HAP-1 (cell line): ENCODE results near the gene FOSL2.

Source experiments
- DNase-seq, 2 experiments: peaks; one replicate each; pipeline ENCODE4 v3.0.0-alpha.2; 2016 to 2020; ENCODE audit warnings: low spot score in 2 of 2
- H3K27me3 ChIP-seq: fragments of 250-450 bp; sonication (Bioruptor Pico); 2 replicates; pipeline ENCODE4 v1.5.1; 2020; ENCODE audit warnings: low read depth, mild to moderate bottlenecking, moderate library complexity
- H3K36me3 ChIP-seq: fragments of 250-450 bp; sonication (Bioruptor Pico); replicated peaks from 2 replicates; pipeline ENCODE4 v1.5.1; 2020; ENCODE audit warnings: mild to moderate bottlenecking
- H3K4me1 ChIP-seq: fragments of 250-450 bp; sonication (Bioruptor Pico); 2 replicates; pipeline ENCODE4 v1.5.1; 2020; ENCODE audit warnings: mild to moderate bottlenecking
- H3K4me3 ChIP-seq: fragments of 250-450 bp; sonication (Bioruptor Pico); 2 replicates; pipeline ENCODE4 v1.5.1; 2020; ENCODE audit warnings: mild to moderate bottlenecking, moderate library complexity
- H3K9me3 ChIP-seq: fragments of 250-450 bp; sonication (Bioruptor Pico); 2 replicates; pipeline ENCODE4 v1.5.1; 2020; ENCODE audit warnings: mild to moderate bottlenecking, moderate library complexity
- in situ Hi-C: fragments of 300-500 bp; cut with MboI; formaldehyde crosslinking; loops from 3 replicates; pipeline ENCODE4 v1.14.3; 2020; ENCODE audit warnings: low sequenced_read_pairs, inconsistent platforms, mixed read lengths

The FOSL2 gene

GRCh38 chr2:28374331-28374730 lies 18.3 kb upstream of the FOSL2 start:
- Histone ChIP-seq H3K27me3 (0 out of 2 replicates have a peak, but pooled peaks cover 3% of the 10 kb centered on the region), H3K9me3 (no peaks in the 10 kb centered on the region), H3K4me1 (no peaks in the 10 kb centered on the region), H3K4me3 (no peak overlapping the region), H3K36me3 (no peaks in the 10 kb centered on the region)
- no peak for DNase-seq
- in situ Hi-C loops = no loop called here

GRCh38 chr2:28375236-28375635 lies 17.4 kb upstream of the FOSL2 start:
- Histone ChIP-seq H3K36me3 (no peaks in the 10 kb centered on the region), H3K4me1 (no peaks in the 10 kb centered on the region), H3K4me3 (no peak overlapping the region), H3K9me3 (no peaks in the 10 kb centered on the region), H3K27me3 (0 out of 2 replicates have a peak, but pooled peaks cover 3% of the 10 kb centered on the region)
- in situ Hi-C loops = no loop called here
- no peak for DNase-seq

- Histone ChIP-seq H3K4me3 (no peak overlapping the region), H3K36me3 (no peaks in the 10 kb centered on the region), H3K27me3 (0 out of 2 replicates have a peak, but pooled peaks cover 3% of the 10 kb centered on the region), H3K9me3 (no peaks in the 10 kb centered on the region), H3K4me1 (no peaks in the 10 kb centered on the region)
- DNase-seq = no peak
- in situ Hi-C loops = no loop called here
Measured at GRCh38 chr2:28375742-28376631, 16.7 kb upstream of the FOSL2 start.

- no peaks in the 10 kb centered on the region for H3K4me1 ChIP-seq
- no peak for DNase-seq
- H3K9me3 ChIP-seq = no peaks in the 10 kb centered on the region
- 0 out of 2 replicates have a peak, but pooled peaks cover 3% of the 10 kb centered on the region for H3K27me3 ChIP-seq
- in situ Hi-C loops = no loop called here
- H3K36me3 ChIP-seq = no peaks in the 10 kb centered on the region
- no peak overlapping the region for H3K4me3 ChIP-seq
Measured at GRCh38 chr2:28377195-28377816, 15.4 kb upstream of the FOSL2 start.

- DNase-seq = no peak
- Histone ChIP-seq H3K9me3 (no peaks in the 10 kb centered on the region), H3K36me3 (no peaks in the 10 kb centered on the region), H3K27me3 (0 out of 2 replicates have a peak, but pooled peaks cover 3% of the 10 kb centered on the region), H3K4me3 (no peak overlapping the region), H3K4me1 (no peaks in the 10 kb centered on the region)
- in situ Hi-C loops = no loop called here
Measured at GRCh38 chr2:28377984-28378678, 14.5 kb upstream of the FOSL2 start.

- Histone ChIP-seq H3K4me3 (no peak overlapping the region), H3K4me1 (no peaks in the 10 kb centered on the region), H3K36me3 (no peaks in the 10 kb centered on the region), H3K9me3 (no peaks in the 10 kb centered on the region), H3K27me3 (no peaks in the 10 kb centered on the region)
- DNase-seq = no peak
- in situ Hi-C loops = no loop called here
Measured at GRCh38 chr2:28378679-28379584, 13.7 kb upstream of the FOSL2 start.

- in situ Hi-C loops = no loop called here
- no peaks in the 10 kb centered on the region for H3K36me3 ChIP-seq
- no peaks in the 10 kb centered on the region for H3K27me3 ChIP-seq
- no peak for DNase-seq
- no peaks in the 10 kb centered on the region for H3K9me3 ChIP-seq
- no peaks in the 10 kb centered on the region for H3K4me1 ChIP-seq
- H3K4me3 ChIP-seq = no peak overlapping the region
Measured at GRCh38 chr2:28380219-28380618, 12.4 kb upstream of the FOSL2 start.

- no peak overlapping the region for H3K4me3 ChIP-seq
- no peaks in the 10 kb centered on the region for H3K4me1 ChIP-seq
- H3K9me3 ChIP-seq = no peaks in the 10 kb centered on the region
- no peak for DNase-seq
- in situ Hi-C loops = no loop called here
- H3K36me3 ChIP-seq = no peaks in the 10 kb centered on the region
- H3K27me3 ChIP-seq = no peaks in the 10 kb centered on the region
Measured at GRCh38 chr2:28381225-28382180, 11.2 kb upstream of the FOSL2 start.

- Histone ChIP-seq H3K4me3 (no peak overlapping the region), H3K4me1 (no peaks in the 10 kb centered on the region), H3K9me3 (no peaks in the 10 kb centered on the region), H3K36me3 (no peaks in the 10 kb centered on the region), H3K27me3 (no peaks in the 10 kb centered on the region)
- in situ Hi-C loops = no loop called here
- DNase-seq = no peak
Measured at GRCh38 chr2:28382755-28383154, 9.9 kb upstream of the FOSL2 start.

GRCh38 chr2:28387082-28387960 lies 5.3 kb upstream of the FOSL2 start:
- Histone ChIP-seq H3K36me3 (no peaks in the 10 kb centered on the region), H3K9me3 (no peaks in the 10 kb centered on the region), H3K4me1 (peaks cover 7% of the 10 kb centered on the region), H3K4me3 (no peak overlapping the region), H3K27me3 (no peaks in the 10 kb centered on the region)
- in situ Hi-C loops = no loop called here
- no peak for DNase-seq

- Histone ChIP-seq H3K4me1 (peaks cover 7% of the 10 kb centered on the region), H3K4me3 (peak overlapping the region; percentile 60), H3K36me3 (no peaks in the 10 kb centered on the region), H3K9me3 (no peaks in the 10 kb centered on the region), H3K27me3 (no peaks in the 10 kb centered on the region)
- no peak for DNase-seq
- in situ Hi-C loops = no loop called here
Measured at GRCh38 chr2:28389399-28390240, 3.0 kb upstream of the FOSL2 start.
